Stromal cell of bone marrow (primary cell): ENCODE data around the gene NKX2-3.

Source experiments
- DNase-seq: peaks from one replicate; pipeline ENCODE4 v3.0.0-alpha.2; 2012; ENCODE audit warnings: low read depth

The NKX2-3 gene

GRCh38 chr10:99532687-99533495 lies at the start of gene NKX2-3:
Gene NKX2-3 (plus strand): TSS chr10:99532942. CDS start chr10:99533132, 190 bp downstream.
- DNase-seq = no peak

DNA sequence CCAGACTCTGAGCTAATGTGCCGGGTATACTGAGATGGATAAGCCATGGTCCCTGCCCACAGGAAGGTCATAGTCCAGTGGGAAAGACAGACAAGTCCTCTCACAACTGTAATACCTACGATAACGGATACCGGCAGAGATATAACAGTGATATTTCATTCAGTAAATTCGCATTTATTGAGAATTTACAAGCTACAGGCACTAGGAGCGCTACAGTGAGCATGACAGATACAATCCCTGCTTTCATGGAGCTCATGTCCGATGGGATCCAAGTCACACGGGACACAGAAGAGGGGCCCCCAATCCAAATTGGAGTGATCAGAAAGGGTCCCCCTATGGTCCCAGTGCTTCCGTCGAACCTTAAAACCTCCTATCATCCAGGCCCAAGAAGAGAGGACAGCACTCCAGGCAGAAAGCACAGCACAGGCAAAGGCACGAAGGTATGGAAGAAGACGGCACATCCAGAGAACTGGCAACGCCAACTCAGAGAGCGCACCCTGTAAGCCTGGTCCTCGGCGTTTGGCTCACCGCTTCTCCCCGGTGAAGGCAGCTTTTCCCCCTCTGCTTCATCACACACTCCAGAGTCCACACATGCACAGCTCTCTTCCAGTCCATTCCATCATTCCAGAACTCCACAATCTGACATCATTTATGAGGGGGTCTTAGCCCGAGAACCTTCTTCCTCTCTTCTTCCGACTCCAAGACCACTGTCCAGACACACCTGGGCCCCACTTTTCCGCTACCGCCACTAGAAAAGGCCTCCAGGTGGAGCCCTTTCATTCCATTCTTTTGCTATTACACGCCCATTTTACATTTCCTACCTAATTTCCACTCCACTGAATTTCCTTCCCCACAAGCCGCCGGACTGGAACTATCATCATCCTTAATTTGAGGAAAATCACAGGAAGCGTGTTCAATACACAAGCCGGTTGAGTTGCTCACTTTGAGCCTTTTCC lies 47.8 kb upstream of the NKX2-3 start:
- DNase-seq = no peak

GRCh38 chr10:99487125-99487807 lies 45.5 kb upstream of the NKX2-3 start:
- DNase-seq = no peak

- DNase-seq = no peak
Measured at GRCh38 chr10:99489271-99489670, 43.5 kb upstream of the NKX2-3 start.

- no peak for DNase-seq
Measured at GRCh38 chr10:99497343-99498025, 35.3 kb upstream of the NKX2-3 start.

DNA sequence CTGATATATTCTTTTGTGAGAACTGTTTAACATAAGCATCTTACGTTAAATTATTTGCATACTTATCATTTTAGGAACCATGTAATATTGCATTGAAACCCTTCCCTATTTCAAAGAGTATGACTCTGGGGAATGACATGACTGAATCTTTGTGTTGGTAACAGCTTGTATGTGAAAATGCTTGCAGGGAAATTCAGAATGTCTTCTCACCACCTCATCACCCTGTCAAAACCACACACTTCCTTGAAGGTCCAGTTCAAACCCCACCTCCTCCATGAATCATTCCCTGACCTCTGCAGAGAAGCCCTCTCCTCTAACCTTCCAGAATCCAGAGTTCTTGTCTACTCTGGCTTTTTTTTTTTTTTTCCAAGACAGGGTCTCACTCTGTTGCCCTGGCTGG lies 26.3 kb upstream of the NKX2-3 start:
- no peak for DNase-seq

DNA sequence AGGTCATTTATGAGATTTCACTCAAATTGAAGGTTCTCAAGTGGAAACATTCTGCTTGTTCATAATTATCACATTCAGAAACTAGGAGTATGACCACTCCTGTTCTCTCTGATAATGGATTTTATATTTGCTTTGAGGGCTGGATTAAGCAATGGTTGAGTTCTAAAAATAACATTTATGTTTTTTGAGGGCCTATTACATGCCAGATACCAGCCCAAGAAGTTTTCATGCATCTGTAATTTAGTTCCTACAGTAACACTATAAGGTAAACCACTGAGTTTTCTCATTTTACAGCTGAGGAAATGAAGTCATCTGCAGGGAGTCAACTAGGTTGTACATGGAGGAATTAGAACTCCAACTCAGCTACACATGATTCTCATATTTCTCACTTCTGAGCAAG lies 25.5 kb upstream of the NKX2-3 start:
- no peak for DNase-seq

- no peak for DNase-seq
Measured at GRCh38 chr10:99513061-99513460, 19.7 kb upstream of the NKX2-3 start.

DNA sequence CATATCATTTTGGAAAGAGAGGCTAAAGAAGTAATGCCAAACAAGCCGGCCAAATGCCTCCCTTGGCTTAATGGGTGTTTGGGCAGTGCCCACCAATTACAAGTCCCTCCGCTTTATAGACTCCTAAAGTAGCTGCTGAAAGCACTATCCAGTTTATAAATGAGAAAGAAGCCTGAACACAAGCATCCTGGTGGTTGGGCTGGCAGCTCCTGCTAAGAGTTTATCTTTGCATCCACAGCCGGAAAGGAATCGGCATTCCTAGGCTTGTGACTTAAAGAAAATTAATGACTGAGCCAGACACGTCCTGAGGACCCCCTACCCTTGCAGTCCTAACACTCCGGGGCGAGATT lies 13.1 kb upstream of the NKX2-3 start:
- DNase-seq = no peak

- no peak for DNase-seq
Measured at GRCh38 chr10:99520040-99520846, 12.5 kb upstream of the NKX2-3 start.

DNA sequence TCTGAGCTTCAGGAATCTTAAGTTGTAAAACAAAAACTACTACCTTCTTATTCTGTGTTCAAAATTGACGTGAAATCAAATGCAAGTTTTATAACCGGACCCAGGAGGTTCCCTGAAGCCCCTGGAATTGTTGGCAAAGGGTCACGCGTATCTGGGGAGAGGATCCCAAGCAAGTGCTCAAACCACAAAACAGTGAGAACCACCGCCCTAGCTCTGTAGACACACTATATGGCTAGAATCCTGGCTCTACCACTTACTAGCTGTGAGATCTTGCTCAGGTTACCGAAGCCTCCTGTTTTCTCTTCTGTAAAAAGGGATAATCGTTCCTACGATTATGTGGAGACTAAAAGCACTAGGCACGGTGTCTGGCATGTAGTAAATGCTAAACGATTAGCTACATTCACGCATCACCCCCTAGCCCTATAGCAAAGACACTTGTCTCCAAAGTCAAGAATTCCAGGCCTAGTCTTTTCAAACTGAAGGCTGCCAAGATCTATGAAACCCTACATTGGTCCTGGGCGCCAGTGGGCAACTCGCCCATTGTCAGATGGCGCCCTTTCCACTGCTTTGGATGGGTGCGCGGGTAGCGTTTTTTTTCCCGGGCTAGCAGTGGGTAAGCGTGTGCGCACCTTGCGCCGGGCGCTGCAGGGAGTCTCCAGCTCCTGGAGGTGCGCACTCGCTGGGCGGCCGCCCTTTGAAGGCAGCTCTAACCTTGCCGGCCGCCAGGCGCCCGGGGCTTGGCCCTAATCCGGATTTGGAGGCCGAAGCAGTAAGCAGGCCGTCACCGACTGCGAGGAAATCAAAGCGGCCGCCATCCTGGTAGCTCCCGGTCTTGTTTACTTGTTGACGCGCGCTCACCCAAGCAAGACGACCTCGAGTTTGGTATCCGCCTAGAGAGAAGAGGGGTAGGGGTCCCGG lies 11.6 kb upstream of the NKX2-3 start:
- DNase-seq = no peak

GRCh38 chr10:99521765-99522469 lies 10.8 kb upstream of the NKX2-3 start:
- no peak for DNase-seq

GRCh38 chr10:99522470-99523250 lies 10.1 kb upstream of the NKX2-3 start:
- DNase-seq = no peak

- DNase-seq = no peak
Measured at GRCh38 chr10:99523251-99523773, 9.4 kb upstream of the NKX2-3 start.

- DNase-seq = no peak
Measured at GRCh38 chr10:99524050-99524666, 8.6 kb upstream of the NKX2-3 start.

DNA sequence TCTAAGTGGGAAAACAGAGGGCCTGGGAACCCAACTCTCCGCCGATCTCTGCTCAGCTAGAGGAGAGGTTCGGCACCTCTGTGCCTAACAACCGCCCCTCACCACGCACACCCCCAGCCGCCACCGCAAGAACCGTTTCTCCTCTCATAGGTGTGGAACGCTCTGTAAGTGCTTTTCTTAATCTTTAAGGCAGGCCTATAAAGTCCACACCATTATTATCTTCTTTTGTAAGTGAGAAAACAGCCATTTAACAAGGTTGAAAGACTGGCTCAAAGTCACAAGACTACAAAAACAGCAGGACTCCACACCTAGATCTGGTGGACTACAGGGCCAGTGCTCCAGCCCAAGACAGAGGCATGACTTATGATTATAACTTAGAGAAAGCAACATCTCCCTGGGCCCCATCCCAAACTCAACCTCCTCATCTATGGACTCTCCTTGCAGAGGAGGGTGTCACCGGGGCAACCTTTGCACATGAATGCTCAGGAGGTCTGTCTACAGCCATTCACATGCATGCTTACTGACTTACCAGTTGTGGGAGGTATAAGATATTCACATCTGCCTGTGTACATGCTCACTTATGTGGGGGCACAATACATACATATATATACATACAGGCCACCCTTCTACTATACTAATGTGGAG lies 7.9 kb upstream of the NKX2-3 start:
- DNase-seq = no peak

- DNase-seq = no peak
Measured at GRCh38 chr10:99525897-99526296, 6.8 kb upstream of the NKX2-3 start.
